CD4-positive, alpha-beta T cell (primary cell): ENCODE results near the gene ADGRV1. TPM values are rescaled to one million over a fixed set of nuclear protein-coding genes. Genes with fewer than 3 reads are reported as not detected.

Experiments used
- ATAC-seq: fragments of 200-7000 bp; cut with Tn5 transposase; one replicate; pipeline ENCODE4 v1.10.0; 2022; ENCODE audit warnings: mild to moderate bottlenecking; ENCODE audit not compliant: poor library complexity
- CTCF ChIA-PET: fragments of 350-600 bp; sonication (Branson Sonifier 250); formaldehyde crosslinking; loops from one replicate; lab custom pipeline; 2021; ENCODE audit warnings: antibody characterized with exemption, inconsistent platforms; lab: Charles Lee
- POLR2A ChIA-PET: fragments of 350-600 bp; sonication (Branson Sonifier 250); formaldehyde crosslinking; loops from one replicate; lab custom pipeline; 2021; ENCODE audit warnings: antibody characterized with exemption, inconsistent platforms; lab: Charles Lee
- DNase-seq, 14 experiments: peaks; one replicate each; pipeline ENCODE4 v3.0.0-alpha.2; 2013 to 2020; ENCODE audit warnings: mixed read lengths in 2 of 14
- H3K27ac ChIP-seq, 2 donors: one replicate each; pipeline versions ENCODE4 v1.5.1 to v1.7.0; 2013; ENCODE audit warnings: low read length in 2 of 2, low read depth in 1 of 2, mild to moderate bottlenecking in 1 of 2
- H3K27me3 ChIP-seq, 2 experiments: 1 replicate in 1 of 2; 2 replicates in 1 of 2; pipeline versions ENCODE4 v1.6.1 to v1.7.0; 2013; ENCODE audit warnings: low read length in 2 of 2, control low read depth in 1 of 2, mild to moderate bottlenecking in 1 of 2, moderate library complexity in 1 of 2; ENCODE audit not compliant: insufficient read depth in 2 of 2, control insufficient read depth in 1 of 2
- H3K36me3 ChIP-seq: one replicate; pipeline ENCODE4 v1.6.1; 2013; ENCODE audit warnings: low read length, control low read depth; ENCODE audit not compliant: insufficient read depth
- H3K4me1 ChIP-seq: one replicate; pipeline ENCODE4 v1.6.1; 2013; ENCODE audit warnings: low read length, control low read depth; ENCODE audit not compliant: insufficient read depth
- H3K4me3 ChIP-seq: one replicate; pipeline ENCODE4 v1.5.1; 2013; ENCODE audit warnings: mild to moderate bottlenecking, low read length, moderate library complexity
- H3K9me3 ChIP-seq, 2 experiments: 1 replicate in 1 of 2; 2 replicates in 1 of 2; pipeline versions ENCODE4 v1.6.1 to v1.7.0; 2013; ENCODE audit warnings: low read length in 2 of 2, mild to moderate bottlenecking in 2 of 2, control low read depth in 1 of 2, moderate library complexity in 1 of 2; ENCODE audit not compliant: control insufficient read depth in 1 of 2, insufficient read depth in 1 of 2
- H3K27ac Mint-ChIP-seq: one replicate; pipeline ENCODE4 v1.8.0; 2020; ENCODE audit warnings: mixed read lengths
- H3K27me3 Mint-ChIP-seq: one replicate; pipeline ENCODE4 v1.8.0; 2021; ENCODE audit warnings: mixed read lengths
- H3K36me3 Mint-ChIP-seq: one replicate; pipeline ENCODE4 v1.8.0; 2021; ENCODE audit warnings: low read depth, mixed read lengths
- H3K4me1 Mint-ChIP-seq: one replicate; pipeline ENCODE4 v1.8.0; 2021; ENCODE audit warnings: low read depth, mixed read lengths
- H3K4me3 Mint-ChIP-seq: one replicate; pipeline ENCODE4 v1.8.0; 2020; ENCODE audit warnings: mild to moderate bottlenecking, mixed read lengths
- H3K9me3 Mint-ChIP-seq: one replicate; pipeline ENCODE4 v1.8.0; 2020; ENCODE audit warnings: mixed read lengths
- CTCF ChIP-seq: fragments of 200-600 bp; IDR thresholded peaks from one replicate; pipeline ENCODE4 v1.8.0; 2022; ENCODE audit warnings: antibody characterized with exemption, mild to moderate bottlenecking
- intact Hi-C, 2 experiments: fragments of 100-400 bp; cut with DNase I in 1 of 2; cut with micrococcal nuclease in 1 of 2; formaldehyde crosslinking; loops; one replicate each; pipeline versions ENCODE4 v1.15.1 to v1.9.0; 2023 to 2025; cut with DNase I, micrococcal nuclease
- total RNA-seq, 174 experiments: library from RNA in 2 of 174; stranded (reverse) in 2 of 174; gene quantifications; one replicate each; pipeline ENCODE4 v1.2.3 and lab custom pipeline; 2021 to 2026

ADGRV1 gene
- total RNA-seq, 2 experiments from 2014 or later, result 0.81 to 1.2 TPM

DNA sequence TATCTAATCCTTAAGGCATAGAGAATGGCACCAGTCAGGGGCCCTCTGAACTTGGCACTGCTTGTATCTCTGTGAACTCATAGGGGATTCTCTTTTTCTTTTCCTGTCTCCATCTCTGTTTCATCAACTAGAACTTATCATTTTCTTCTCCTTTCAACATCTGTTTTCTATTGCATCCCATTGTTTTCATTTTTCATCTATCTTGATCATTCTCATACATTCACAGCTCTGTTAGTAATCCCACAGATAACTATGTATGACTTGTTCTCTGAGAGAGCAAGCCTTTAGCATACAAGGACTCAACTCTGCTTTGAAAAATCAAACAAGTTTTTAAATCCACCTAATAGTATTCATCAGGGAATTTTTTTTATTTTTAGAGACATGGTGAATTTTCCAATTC, 560.2 kb downstream of the ADGRV1 start:
- H3K4me1 Mint-ChIP-seq, result no peaks in the 10 kb centered on the region
- ChIA-PET CTCF (no interaction called here), POLR2A (no interaction called here)
- H3K27ac Mint-ChIP-seq, result no peak overlapping the region
- no peak overlapping the region for H3K27ac ChIP-seq
- H3K9me3 Mint-ChIP-seq, result no peaks in the 10 kb centered on the region
- H3K27me3 ChIP-seq, result no peaks in the 10 kb centered on the region
- no peaks in the 10 kb centered on the region for H3K9me3 ChIP-seq
- H3K36me3 ChIP-seq, result no peaks in the 10 kb centered on the region
- H3K4me3 ChIP-seq, result no peak overlapping the region
- H3K4me3 Mint-ChIP-seq, result no peak overlapping the region
- no peak for DNase-seq
- no peaks in the 10 kb centered on the region for H3K27me3 Mint-ChIP-seq
- no peaks in the 10 kb centered on the region for H3K4me1 ChIP-seq
- intact Hi-C loops, result no loop called here
- no peaks in the 10 kb centered on the region for H3K36me3 Mint-ChIP-seq
- no peak for TF ChIP-seq CTCF
- no peak for ATAC-seq

DNA sequence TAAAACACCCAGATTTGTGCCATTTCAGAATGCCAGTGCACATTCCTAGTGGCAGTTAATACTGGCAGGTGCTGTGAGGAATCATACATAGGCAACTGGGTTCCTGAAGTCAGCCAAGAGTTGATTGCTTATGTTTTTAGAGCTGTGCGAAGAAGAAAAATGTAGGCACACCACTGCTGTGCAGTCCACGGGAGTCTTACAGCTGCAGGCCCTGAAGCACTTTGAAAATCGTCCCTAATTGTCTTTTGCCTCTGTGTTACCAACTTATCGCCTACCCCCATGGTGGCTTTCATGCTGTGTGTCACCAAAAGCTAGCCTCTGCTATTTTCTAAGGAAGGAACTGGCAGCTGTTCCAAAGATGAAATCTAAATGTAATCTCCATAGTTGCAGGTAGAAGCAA, 560.6 kb downstream of the ADGRV1 start:
- no peaks in the 10 kb centered on the region for H3K36me3 Mint-ChIP-seq
- H3K27me3 Mint-ChIP-seq, result no peaks in the 10 kb centered on the region
- Histone ChIP-seq H3K4me3 (no peak overlapping the region), H3K9me3 (no peaks in the 10 kb centered on the region), H3K4me1 (no peaks in the 10 kb centered on the region), H3K27ac (no peak overlapping the region), H3K36me3 (no peaks in the 10 kb centered on the region), H3K27me3 (no peaks in the 10 kb centered on the region)
- DNase-seq (no peak), ATAC-seq (no peak)
- no peak for TF ChIP-seq CTCF
- POLR2A ChIA-PET, result interaction anchor here (0.7 kb wide), 1 partner anchor 17 kb away, joined by 3 read pairs; no protein-coding TSS in a partner anchor
- CTCF ChIA-PET, result no interaction called here
- no peak overlapping the region for H3K4me3 Mint-ChIP-seq
- H3K9me3 Mint-ChIP-seq, result no peaks in the 10 kb centered on the region
- intact Hi-C loops, result no loop called here
- H3K27ac Mint-ChIP-seq, result no peak overlapping the region
- no peaks in the 10 kb centered on the region for H3K4me1 Mint-ChIP-seq

DNA sequence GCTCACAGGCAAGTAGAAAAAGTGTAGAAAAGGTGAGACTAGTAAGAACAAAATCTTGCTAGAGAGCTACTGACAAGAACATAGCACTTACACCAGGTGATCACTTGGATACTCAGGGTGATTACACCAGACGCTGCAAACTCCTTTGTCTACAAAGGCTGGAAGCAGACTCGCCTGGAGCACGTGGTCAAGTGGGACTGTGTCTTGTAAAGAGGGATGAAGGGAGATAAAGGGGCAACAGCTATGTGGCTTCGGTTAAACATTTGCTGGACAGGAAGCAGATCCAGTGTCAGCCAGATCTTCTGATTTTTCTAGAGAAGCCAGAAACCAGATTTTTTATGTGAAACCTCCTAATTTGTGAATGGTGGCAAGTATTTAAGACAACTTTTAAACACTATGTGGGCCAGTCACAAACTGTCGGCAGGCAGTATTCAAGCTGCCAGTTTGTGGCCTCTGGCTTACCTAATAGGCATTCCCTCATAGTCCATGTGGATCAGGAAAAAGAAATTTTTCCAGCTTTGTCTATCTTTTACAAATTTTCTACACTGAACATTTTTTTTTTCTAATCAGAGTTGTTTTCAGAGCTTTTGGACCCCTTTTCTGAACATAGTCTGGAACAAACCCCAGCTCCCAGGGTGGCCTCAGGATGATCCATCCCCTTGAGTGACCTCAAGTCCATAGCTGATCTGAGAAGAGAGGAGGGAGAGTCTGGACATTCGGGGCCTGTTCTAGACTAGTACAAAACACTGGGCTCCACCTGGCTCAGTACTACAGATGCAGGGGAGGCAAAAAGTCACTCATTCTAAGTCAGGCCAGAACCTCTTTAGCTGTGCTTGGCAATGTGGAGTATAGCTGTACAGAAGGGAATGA, 561.6 kb downstream of the ADGRV1 start:
- no peaks in the 10 kb centered on the region for H3K36me3 ChIP-seq
- no peaks in the 10 kb centered on the region for H3K4me1 ChIP-seq
- no peaks in the 10 kb centered on the region for H3K4me1 Mint-ChIP-seq
- no peaks in the 10 kb centered on the region for H3K9me3 ChIP-seq
- no peak overlapping the region for H3K4me3 Mint-ChIP-seq
- H3K27ac ChIP-seq, result no peak overlapping the region
- no peaks in the 10 kb centered on the region for H3K9me3 Mint-ChIP-seq
- ChIA-PET POLR2A (interaction anchor here (0.7 kb wide), 1 partner anchor 16 kb away, joined by 3 read pairs; no protein-coding TSS in a partner anchor), CTCF (no interaction called here)
- DNase-seq (no peak), ATAC-seq (no peak)
- intact Hi-C loops, result no loop called here
- no peak overlapping the region for H3K4me3 ChIP-seq
- no peak overlapping the region for H3K27ac Mint-ChIP-seq
- H3K27me3 ChIP-seq, result no peaks in the 10 kb centered on the region
- TF ChIP-seq CTCF, result no peak
- no peaks in the 10 kb centered on the region for H3K27me3 Mint-ChIP-seq
- no peaks in the 10 kb centered on the region for H3K36me3 Mint-ChIP-seq
